ENCODE measurements around the gene FBXO24.

- TF ChIP-seq, protein P1, sequence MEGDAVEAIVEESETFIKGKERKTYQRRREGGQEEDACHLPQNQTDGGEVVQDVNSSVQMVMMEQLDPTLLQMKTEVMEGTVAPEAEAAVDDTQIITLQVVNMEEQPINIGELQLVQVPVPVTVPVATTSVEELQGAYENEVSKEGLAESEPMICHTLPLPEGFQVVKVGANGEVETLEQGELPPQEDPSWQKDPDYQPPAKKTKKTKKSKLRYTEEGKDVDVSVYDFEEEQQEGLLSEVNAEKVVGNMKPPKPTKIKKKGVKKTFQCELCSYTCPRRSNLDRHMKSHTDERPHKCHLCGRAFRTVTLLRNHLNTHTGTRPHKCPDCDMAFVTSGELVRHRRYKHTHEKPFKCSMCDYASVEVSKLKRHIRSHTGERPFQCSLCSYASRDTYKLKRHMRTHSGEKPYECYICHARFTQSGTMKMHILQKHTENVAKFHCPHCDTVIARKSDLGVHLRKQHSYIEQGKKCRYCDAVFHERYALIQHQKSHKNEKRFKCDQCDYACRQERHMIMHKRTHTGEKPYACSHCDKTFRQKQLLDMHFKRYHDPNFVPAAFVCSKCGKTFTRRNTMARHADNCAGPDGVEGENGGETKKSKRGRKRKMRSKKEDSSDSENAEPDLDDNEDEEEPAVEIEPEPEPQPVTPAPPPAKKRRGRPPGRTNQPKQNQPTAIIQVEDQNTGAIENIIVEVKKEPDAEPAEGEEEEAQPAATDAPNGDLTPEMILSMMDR (IDR thresholded peaks at IDR 0.05): no peak
- TF ChIP-seq POLR2A (IDR thresholded peaks at IDR 0.05): no peak
Observed at GRCh38 chr7:100559127-100559526, 27.0 kb upstream of the FBXO24 start.

All from right lobe of liver (tissue), 4 donors.